GM19397 (cell line): ENCODE data around the gene GOLGA6L9.
"Not testable (repeated sequence)": the region's sequence is repeated elsewhere in the genome, so short reads cannot be mapped to it uniquely, and the experiment has no call there.

Experiments
- ATAC-seq: cut with Tn5 transposase; IDR thresholded peaks from one replicate; pipeline ENCODE4 v1.9.1; 2021; ENCODE audit warnings: mild to moderate bottlenecking, moderate library complexity; ENCODE audit not compliant: unreplicated experiment

The GOLGA6L9 gene

DNA sequence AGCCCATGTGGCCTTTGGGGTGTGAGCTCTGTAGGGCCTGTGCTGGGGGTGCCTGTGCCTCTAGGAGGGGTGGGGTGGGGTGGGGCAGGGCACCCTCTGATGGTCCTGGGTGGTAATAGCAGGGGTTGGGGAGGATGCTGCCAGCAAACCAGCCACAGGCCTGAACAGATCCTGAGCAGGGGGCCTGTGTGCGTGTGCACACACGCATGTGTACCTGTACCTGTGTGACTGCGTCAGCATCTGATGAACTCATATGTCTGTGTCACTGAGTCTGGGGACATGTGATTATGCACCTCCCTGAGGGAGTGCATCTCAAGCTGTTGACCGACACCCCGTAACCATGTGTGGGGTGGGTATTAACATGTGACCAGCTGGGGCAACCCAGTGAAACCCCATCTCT lies 36.0 kb downstream of the GOLGA6L9 start:
- not testable (repeated sequence) for ATAC-seq

GRCh38 chr15:82468205-82468604 lies 38.6 kb downstream of the GOLGA6L9 start:
- peak; percentile 94 for ATAC-seq

GRCh38 chr15:82469381-82469780 lies 39.8 kb downstream of the GOLGA6L9 start:
- ATAC-seq = not testable (repeated sequence)

- not testable (repeated sequence) for ATAC-seq
Observed at GRCh38 chr15:82472269-82472982, 42.8 kb downstream of the GOLGA6L9 start.

GRCh38 chr15:82474596-82475325 lies 45.1 kb downstream of the GOLGA6L9 start:
- ATAC-seq = not testable (repeated sequence)

GRCh38 chr15:82475345-82475967 lies 45.8 kb downstream of the GOLGA6L9 start:
- not testable (repeated sequence) for ATAC-seq

GRCh38 chr15:82476697-82477342 lies 47.2 kb downstream of the GOLGA6L9 start:
- not testable (repeated sequence) for ATAC-seq

DNA sequence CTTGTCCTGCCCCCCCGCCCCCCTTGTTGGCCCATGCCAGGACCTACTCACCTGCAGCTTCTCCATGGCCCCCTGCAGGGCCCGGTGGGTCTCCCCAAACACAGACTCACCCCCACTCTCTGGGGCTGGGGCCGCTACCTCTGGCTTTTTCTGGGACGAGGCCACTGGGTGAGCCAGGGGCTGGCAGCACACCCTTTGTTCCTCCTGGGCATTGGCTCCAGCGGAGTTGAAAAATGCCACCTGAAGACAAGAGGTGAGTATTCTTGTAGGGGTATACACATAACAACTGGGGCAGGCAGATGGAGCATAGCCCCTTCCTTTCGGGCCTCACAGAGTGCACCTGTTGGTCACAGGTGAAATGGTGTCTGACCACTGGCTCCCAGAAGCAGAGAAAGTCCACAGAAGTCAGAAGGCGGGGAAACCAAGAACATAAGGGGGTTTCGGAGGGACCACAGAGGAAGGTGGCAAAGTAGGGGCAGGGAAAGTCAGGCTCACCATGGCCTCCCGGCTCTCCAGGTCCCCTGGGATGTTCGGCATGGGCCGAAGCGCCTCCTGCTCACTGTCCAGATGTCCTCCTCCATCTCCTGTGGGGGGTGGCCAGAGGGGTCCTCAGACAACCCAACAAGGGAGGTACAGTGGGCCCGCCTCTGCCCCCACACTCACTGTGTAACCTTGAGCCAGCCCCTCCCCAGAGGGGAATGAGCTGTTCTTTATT lies 47.9 kb downstream of the GOLGA6L9 start:
- ATAC-seq = not testable (repeated sequence)
